ENCODE data around the gene MORN1. TPM values are rescaled to one million over a fixed set of nuclear protein-coding genes. Genes with fewer than 3 reads are reported as not detected.

Gene MORN1
- total and polyA plus RNA-seq, 12 donors, result 1.2 to 7.6 (median 5.2) TPM

DNA sequence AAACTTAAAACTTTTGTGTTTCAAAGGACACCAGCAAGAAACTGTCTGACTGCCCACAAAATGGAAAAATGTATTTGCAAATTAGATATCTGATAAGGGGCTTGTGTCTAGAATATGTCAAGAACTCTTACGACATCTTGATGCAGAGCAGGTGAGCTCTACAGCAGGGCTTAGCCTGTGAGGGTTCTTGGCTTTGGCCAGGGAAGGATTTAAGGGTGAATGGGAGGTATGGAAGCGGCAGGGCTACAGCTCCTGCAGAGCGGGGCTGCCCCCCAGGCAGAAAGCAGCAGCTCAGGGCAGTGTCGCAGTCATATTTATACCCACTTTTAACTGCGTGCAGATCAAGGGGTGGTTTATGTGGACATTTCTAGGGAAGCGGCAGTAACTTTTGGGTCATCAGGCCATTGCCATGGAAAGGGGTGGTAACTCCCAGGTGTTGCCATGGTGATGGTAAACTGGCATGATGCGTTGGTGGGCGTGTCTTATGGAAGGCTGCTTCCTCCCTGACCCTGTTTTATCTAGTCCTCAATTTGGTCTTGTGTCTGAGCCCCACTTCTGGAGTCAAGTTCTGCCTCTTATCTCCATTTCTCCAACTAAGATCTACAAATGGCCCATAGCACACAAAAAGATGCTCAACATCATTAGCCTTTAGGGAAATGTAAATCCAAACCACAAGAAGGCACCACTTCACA, 23.2 kb downstream of the MORN1 start:
- H3K4me1 ChIP-seq, result no peaks in the 10 kb centered on the region
- no peaks in the 10 kb centered on the region for H3K27me3 ChIP-seq
- WGBS, 2 donors, result 93 to 99% methylated on average over 8 of the region's 8 CpGs
- no peak for ATAC-seq
- no peak for DNase-seq
- H3K9me3 ChIP-seq, result peaks cover 0 to 14% (median 5%) of the 10 kb centered on the region in 11 donors
- H3K27ac ChIP-seq, result no peak overlapping the region
- TF ChIP-seq, protein P1, sequence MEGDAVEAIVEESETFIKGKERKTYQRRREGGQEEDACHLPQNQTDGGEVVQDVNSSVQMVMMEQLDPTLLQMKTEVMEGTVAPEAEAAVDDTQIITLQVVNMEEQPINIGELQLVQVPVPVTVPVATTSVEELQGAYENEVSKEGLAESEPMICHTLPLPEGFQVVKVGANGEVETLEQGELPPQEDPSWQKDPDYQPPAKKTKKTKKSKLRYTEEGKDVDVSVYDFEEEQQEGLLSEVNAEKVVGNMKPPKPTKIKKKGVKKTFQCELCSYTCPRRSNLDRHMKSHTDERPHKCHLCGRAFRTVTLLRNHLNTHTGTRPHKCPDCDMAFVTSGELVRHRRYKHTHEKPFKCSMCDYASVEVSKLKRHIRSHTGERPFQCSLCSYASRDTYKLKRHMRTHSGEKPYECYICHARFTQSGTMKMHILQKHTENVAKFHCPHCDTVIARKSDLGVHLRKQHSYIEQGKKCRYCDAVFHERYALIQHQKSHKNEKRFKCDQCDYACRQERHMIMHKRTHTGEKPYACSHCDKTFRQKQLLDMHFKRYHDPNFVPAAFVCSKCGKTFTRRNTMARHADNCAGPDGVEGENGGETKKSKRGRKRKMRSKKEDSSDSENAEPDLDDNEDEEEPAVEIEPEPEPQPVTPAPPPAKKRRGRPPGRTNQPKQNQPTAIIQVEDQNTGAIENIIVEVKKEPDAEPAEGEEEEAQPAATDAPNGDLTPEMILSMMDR (IDR thresholded peaks at IDR 0.05), result no peak
- peaks cover 0 to 22% (median 0%) of the 10 kb centered on the region in 9 donors for H3K36me3 ChIP-seq
- no peak overlapping the region for H3K4me3 ChIP-seq
- intact Hi-C loops (cut with DNase I), result no loop called here

DNA sequence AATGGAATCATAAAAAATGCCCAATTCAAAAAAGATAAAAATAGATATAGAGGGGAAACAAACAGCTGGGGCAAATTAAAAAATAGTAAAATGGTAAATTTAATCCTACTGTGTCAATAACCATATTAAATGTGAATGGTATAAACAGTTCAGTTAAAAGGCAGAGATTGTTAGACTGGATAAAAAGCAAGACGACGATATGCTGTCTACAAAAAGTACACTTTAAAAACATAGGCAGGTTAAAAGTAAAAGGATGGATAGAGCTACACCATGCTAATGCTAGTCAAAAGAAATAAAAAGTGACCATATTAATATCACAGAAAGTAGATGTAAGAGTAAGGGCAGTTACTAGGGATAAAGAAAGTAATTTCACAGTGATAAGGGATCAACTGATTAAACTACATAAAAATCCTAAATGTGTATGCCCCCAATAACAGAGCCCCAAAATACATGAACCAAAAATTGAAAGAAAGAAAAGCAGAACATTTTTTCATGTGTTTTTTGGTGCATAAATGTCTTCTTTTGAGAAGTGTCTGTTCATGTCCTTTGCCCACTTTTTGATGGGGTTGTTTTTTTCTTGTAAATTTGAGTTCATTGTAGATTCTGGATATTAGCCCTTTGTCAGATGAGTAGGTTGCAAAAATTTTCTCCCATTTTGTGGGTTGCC, 27.4 kb downstream of the MORN1 start:
- H3K4me1 ChIP-seq, result no peaks in the 10 kb centered on the region
- TF ChIP-seq, protein P1 (IDR thresholded peaks at IDR 0.05), result no peak
- no peak overlapping the region for H3K4me3 ChIP-seq
- 97 to 98% methylated on average over 2 of the region's 2 CpGs for WGBS, 2 donors
- no peak for ATAC-seq
- DNase-seq, result no peak
- H3K27ac ChIP-seq, result no peak overlapping the region
- peaks cover 0 to 22% (median 5%) of the 10 kb centered on the region in 11 donors for H3K9me3 ChIP-seq
- no peaks in the 10 kb centered on the region for H3K27me3 ChIP-seq
- intact Hi-C loops (cut with DNase I), result no loop called here
- no peaks in the 10 kb centered on the region for H3K36me3 ChIP-seq

DNA sequence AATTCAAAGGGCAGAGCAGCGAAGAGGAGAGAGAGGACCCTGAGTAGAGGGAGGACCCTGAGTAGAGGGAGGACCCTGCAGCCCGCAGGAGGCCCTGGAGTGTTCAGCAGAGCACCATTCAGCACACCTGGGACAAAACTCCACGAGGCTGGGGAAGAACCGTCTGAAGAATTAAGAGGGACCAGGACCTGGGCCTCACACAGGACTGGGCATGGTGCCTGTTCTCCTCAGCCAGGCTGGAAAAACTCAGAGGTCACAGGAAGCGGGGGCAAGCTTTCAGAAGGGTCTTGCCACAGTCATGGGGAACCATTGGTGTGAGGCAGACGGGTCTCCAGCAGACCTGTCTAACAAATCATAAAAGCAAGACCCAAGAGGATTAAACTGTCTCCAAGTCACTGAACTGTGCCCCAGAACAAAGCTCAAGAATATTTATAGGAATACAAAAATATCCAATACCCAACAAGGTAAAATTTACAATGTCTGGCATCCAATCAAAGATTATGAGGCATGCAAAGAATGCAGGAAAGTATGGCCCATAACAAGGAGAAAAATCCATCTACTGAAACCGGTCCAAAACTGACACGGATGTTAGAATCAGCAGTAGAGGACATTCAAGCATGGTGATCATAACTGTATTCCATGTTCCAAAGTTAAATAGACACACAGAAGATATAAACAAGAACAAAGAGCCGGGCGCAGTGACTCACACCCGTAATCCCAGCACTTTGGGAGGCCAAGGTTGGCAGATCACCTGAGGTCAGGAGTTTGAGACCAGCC, 30.6 kb downstream of the MORN1 start:
- no peaks in the 10 kb centered on the region for H3K4me1 ChIP-seq
- peaks cover 0 to 22% (median 5%) of the 10 kb centered on the region in 11 donors for H3K9me3 ChIP-seq
- DNase-seq, result peak in 1 of 2 donors; percentile 0
- WGBS, 2 donors, result 81 to 85% methylated on average over 11 of the region's 11 CpGs
- intact Hi-C loops (cut with DNase I), result no loop called here
- H3K36me3 ChIP-seq, result no peaks in the 10 kb centered on the region
- no peak for ATAC-seq
- no peak overlapping the region for H3K4me3 ChIP-seq
- H3K27ac ChIP-seq, result no peak overlapping the region
- H3K27me3 ChIP-seq, result no peaks in the 10 kb centered on the region
- TF ChIP-seq, protein P1 (IDR thresholded peaks at IDR 0.05), result no peak
